Stimulated activated CD4-positive, alpha-beta T cell treated with anti-CD3 and anti-CD28 coated beads, Interleukin-1b, Interleukin-23, amount 100 ng/mL, for 24 hours (primary cell): Measurements from ENCODE around the gene ITFG2.

Experiments
- DNase-seq, 4 experiments: peaks; one replicate each; pipeline ENCODE4 v3.0.0-alpha.2; 2020; ENCODE audit warnings: low read depth in 4 of 4, low spot score in 1 of 4

The ITFG2 gene

GRCh38 chr12:2829275-2829674, 16.8 kb downstream of the ITFG2 start:
- no peak for DNase-seq

- no peak for DNase-seq
Observed at GRCh38 chr12:2832550-2833127, 20.2 kb downstream of the ITFG2 start.

GRCh38 chr12:2833327-2833726, 20.9 kb downstream of the ITFG2 start:
- DNase-seq: no peak

- no peak for DNase-seq
Observed at GRCh38 chr12:2833810-2834209, 21.3 kb downstream of the ITFG2 start.

GRCh38 chr12:2834581-2835491, 22.4 kb downstream of the ITFG2 start, which contains the start of gene NRIP2:
Gene NRIP2, minus strand, starts transcription at chr12:2835035. Its CDS starts 52 bp downstream, at chr12:2834983.
- DNase-seq: no peak

GRCh38 chr12:2835691-2836403, 23.4 kb downstream of the ITFG2 start:
- DNase-seq: no peak

GRCh38 chr12:2836574-2836973, 24.1 kb downstream of the ITFG2 start:
- DNase-seq: no peak

- DNase-seq: no peak
Observed at GRCh38 chr12:2841056-2841650, 28.7 kb downstream of the ITFG2 start.

GRCh38 chr12:2842948-2843347, 30.5 kb downstream of the ITFG2 start:
- DNase-seq: no peak

- DNase-seq: no peak
Observed at GRCh38 chr12:2844786-2845185, 32.3 kb downstream of the ITFG2 start.

GRCh38 chr12:2845280-2845679, 32.8 kb downstream of the ITFG2 start:
- no peak for DNase-seq

- DNase-seq: no peak
Observed at GRCh38 chr12:2851931-2852330, 39.5 kb downstream of the ITFG2 start.

- peak in 3 of 4 experiments; percentile 25 to 41 (median 27) for DNase-seq
Observed at GRCh38 chr12:2853626-2854025, 41.2 kb downstream of the ITFG2 start.

GRCh38 chr12:2854669-2855453, 42.4 kb downstream of the ITFG2 start:
- no peak for DNase-seq

- no peak for DNase-seq
Observed at GRCh38 chr12:2855546-2855945, 43.1 kb downstream of the ITFG2 start.

GRCh38 chr12:2856051-2856450, 43.6 kb downstream of the ITFG2 start:
- DNase-seq: no peak

GRCh38 chr12:2857021-2857431, 44.6 kb downstream of the ITFG2 start, which contains the start of gene TEX52:
Gene TEX52, minus strand, starts transcription at chr12:2857039. Its CDS starts 13 bp downstream, at chr12:2857026.
- no peak for DNase-seq

- DNase-seq: no peak
Observed at GRCh38 chr12:2857576-2857975, 45.1 kb downstream of the ITFG2 start.

GRCh38 chr12:2858334-2858733, 45.9 kb downstream of the ITFG2 start:
- no peak for DNase-seq

GRCh38 chr12:2858944-2859421, 46.5 kb downstream of the ITFG2 start:
- DNase-seq: no peak
